Mononuclear cell (primary cell): ENCODE measurements around the gene ZCCHC8. TPM values are rescaled to one million over a fixed set of nuclear protein-coding genes. Genes with fewer than 3 reads are reported as not detected.
"Not testable (repeated sequence)": the region's sequence is repeated elsewhere in the genome, so short reads cannot be mapped to it uniquely, and the experiment has no call there.

ENCODE experiments used
- H3K27me3 ChIP-seq: 2 replicates; pipeline ENCODE4 v1.6.0; 2011; ENCODE audit warnings: low read length, control low read depth; ENCODE audit not compliant: insufficient read depth
- H3K4me1 ChIP-seq: 2 replicates; pipeline ENCODE4 v1.5.1; 2011; ENCODE audit warnings: mild to moderate bottlenecking, low read length, control low read depth; ENCODE audit not compliant: insufficient read depth
- H3K4me3 ChIP-seq: 2 replicates; pipeline ENCODE4 v1.5.1; 2011; ENCODE audit warnings: mild to moderate bottlenecking, low read length, moderate library complexity
- H3K9me3 ChIP-seq: 2 replicates; pipeline ENCODE4 v1.5.1; 2011; ENCODE audit warnings: low read depth, mild to moderate bottlenecking, control low read depth, low read length
- total RNA-seq: library from RNA; depleted of rRNA; stranded (reverse); fragments of >200 nt; gene quantifications from one replicate; pipeline ENCODE4 v1.2.3, GENCODE V29; 2012

The ZCCHC8 gene
- total RNA-seq, 1 donor, result 52.9 TPM

- no peak overlapping the region for H3K4me3 ChIP-seq
- H3K4me1 ChIP-seq, result peaks cover 28% of the 10 kb centered on the region
- no peaks in the 10 kb centered on the region for H3K27me3 ChIP-seq
- H3K9me3 ChIP-seq, result no peaks in the 10 kb centered on the region
Measured at GRCh38 chr12:122495258-122495657, 5.5 kb downstream of the ZCCHC8 start.

GRCh38 chr12:122493222-122493621 is 7.5 kb downstream of the ZCCHC8 start:
- H3K9me3 ChIP-seq, H3K4me3 ChIP-seq, H3K27me3 ChIP-seq: not testable (repeated sequence)
- H3K4me1 ChIP-seq, result peaks cover 16% of the 10 kb centered on the region

DNA sequence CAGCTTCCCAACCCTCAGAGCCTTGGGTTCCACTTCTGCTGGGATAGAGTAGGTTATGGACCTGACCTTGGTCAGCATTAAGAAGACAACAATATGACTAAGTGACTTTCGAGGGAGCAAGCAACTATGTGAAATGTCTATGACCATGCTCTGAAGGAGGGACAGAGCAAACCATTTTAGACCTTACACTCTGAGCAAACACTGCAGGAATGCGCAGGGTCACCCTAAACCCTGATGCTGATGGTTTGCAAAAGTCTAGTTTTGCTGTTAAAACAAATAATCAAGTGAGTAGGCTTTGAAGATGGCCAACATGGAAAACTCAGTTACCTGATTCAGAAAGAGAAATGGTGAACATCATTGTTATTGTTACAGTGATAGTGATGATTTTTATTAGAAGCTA is 8.7 kb downstream of the ZCCHC8 start:
- peaks cover 5% of the 10 kb centered on the region for H3K4me1 ChIP-seq

GRCh38 chr12:122489038-122489437 is 11.7 kb downstream of the ZCCHC8 start:
- Histone ChIP-seq H3K9me3 (no peaks in the 10 kb centered on the region), H3K27me3 (no peaks in the 10 kb centered on the region), H3K4me1 (no peaks in the 10 kb centered on the region), H3K4me3 (no peak overlapping the region)

More for the DNA sequence above, 8.7 kb downstream of the ZCCHC8 start:
- Histone ChIP-seq H3K4me3 (no peak overlapping the region), H3K9me3 (no peaks in the 10 kb centered on the region), H3K27me3 (no peaks in the 10 kb centered on the region)

- not testable (repeated sequence) for H3K4me1 ChIP-seq, H3K27me3 ChIP-seq, H3K9me3 ChIP-seq, H3K4me3 ChIP-seq
Measured at GRCh38 chr12:122487807-122488206, 12.9 kb downstream of the ZCCHC8 start.

- Histone ChIP-seq H3K9me3 (no peaks in the 10 kb centered on the region), H3K4me3 (no peak overlapping the region), H3K4me1 (no peaks in the 10 kb centered on the region), H3K27me3 (no peaks in the 10 kb centered on the region)
Measured at GRCh38 chr12:122486805-122487426, 13.8 kb downstream of the ZCCHC8 start.

DNA sequence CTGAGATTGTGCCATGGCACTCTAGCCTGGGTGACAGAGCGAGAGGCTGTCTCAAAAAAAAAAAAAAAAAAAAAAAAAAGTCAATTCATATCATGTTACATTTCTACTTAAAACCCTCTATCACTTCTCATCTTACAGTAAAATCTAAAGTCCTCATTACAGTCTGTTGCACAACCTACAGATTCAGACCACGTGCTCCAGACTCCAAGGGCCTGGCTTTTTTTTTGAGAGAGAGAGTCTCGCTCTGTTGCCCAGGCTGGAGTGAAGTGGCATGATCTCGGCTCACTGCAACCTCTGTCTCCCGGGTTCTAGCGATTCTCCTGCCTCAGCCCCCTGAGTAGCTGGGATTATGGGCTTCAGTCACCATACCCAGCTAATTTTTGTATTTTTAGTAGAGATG is 14.4 kb downstream of the ZCCHC8 start:
- not testable (repeated sequence) for H3K4me1 ChIP-seq, H3K9me3 ChIP-seq, H3K4me3 ChIP-seq, H3K27me3 ChIP-seq

DNA sequence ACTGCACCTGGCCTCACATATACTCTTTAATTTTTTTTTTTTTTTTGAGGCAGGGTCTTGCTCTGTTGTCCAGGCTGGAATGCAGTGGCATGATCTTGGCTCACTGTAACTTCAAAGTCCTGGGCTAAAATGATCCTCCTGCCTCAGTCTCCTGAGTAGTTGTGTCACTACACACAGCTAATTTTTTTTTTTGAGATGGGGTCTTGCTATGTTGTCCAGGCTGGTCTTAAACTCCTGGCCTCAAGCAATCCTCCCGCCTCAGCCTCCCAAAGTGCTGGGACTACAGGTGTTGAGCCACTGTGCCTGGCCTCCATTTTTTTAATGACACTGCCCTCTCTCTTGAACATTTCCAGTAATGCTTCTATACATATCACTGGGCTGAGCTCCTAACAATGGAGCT is 16.3 kb downstream of the ZCCHC8 start:
- not testable (repeated sequence) for H3K9me3 ChIP-seq, H3K4me3 ChIP-seq, H3K27me3 ChIP-seq, H3K4me1 ChIP-seq

DNA sequence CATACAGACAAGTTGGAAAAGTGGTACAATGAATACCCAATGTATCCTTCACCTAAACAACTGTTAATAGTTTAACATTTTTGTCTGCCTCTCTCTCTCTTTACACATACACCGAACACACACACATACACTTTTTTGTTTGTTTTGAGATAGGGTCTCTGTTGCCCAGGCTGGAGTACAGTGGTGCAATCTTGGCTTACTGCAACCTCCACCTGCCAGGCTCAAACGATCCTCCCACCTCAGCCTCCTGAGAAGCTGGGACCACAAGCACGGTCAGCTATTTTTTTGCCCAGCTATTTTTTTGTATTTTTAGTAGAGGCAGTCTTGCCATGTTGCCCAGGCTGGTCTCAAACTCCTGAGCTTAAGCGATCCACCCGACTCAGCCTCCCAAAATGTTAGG is 16.8 kb downstream of the ZCCHC8 start:
- Histone ChIP-seq H3K9me3 (no peaks in the 10 kb centered on the region), H3K4me3 (no peak overlapping the region), H3K4me1 (no peaks in the 10 kb centered on the region), H3K27me3 (no peaks in the 10 kb centered on the region)

DNA sequence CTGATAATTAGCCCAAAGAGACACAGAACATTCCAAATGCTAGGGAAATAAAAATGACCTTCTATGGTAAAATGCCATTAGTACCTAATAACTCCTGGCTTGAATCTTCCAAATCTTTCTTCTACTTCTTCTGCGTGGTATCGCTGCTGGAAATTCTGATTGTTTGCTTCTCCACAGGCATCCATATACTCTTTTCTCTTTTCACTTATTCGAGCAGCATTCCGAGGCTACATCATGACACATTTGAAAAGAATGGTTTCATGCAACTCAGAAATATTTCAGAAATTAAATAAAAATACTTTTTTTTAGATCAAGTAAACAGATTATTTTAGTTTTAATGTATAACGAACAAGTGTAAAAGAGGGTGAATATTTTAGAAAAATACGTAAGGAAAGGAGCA is 18.9 kb downstream of the ZCCHC8 start:
- no peak overlapping the region for H3K4me3 ChIP-seq
- no peaks in the 10 kb centered on the region for H3K9me3 ChIP-seq
- no peaks in the 10 kb centered on the region for H3K4me1 ChIP-seq
- H3K27me3 ChIP-seq, result no peaks in the 10 kb centered on the region

DNA sequence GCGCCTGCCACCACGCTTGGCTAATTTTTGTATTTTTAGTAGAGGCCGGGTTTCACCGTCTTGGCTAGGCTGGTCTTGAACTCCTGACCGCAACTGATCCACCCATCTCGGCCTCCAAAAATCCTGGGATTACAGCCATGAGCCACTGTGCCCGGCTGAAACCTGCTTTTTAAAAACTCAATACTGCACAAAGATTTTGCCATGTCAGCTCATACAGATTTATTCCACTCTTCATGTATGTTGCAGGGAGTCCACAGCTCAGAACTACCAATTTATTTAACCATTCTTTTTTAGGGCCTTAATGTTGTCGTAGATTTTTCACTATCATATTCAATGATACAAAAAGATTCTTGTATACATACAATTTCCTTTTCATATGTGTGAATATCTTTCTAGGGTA is 20.0 kb downstream of the ZCCHC8 start:
- Histone ChIP-seq H3K27me3 (no peaks in the 10 kb centered on the region), H3K9me3 (no peaks in the 10 kb centered on the region), H3K4me3 (no peak overlapping the region), H3K4me1 (no peaks in the 10 kb centered on the region)

DNA sequence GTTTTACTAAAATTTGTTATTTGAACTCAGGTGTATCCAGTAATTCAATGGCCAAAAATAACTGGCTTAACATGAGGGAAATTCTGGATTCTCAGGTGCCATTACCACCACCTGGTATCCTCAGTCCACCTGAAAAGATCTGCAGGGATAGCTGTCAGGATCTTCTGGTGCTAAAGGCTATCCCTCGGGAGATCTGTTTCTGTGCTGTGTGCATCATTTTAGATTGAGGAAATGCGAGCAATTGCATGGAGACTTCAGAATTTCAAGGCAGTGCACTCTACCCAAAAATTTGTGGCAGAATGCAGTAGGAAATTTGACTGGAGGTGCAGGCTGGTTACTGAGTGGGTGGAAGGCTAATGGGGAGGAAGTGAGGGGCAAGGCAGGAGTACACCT is 26.4 kb downstream of the ZCCHC8 start:
- H3K9me3 ChIP-seq, result no peaks in the 10 kb centered on the region
- no peaks in the 10 kb centered on the region for H3K4me1 ChIP-seq
- H3K4me3 ChIP-seq, result no peak overlapping the region
- no peaks in the 10 kb centered on the region for H3K27me3 ChIP-seq

- Histone ChIP-seq H3K27me3 (no peaks in the 10 kb centered on the region), H3K9me3 (no peaks in the 10 kb centered on the region), H3K4me1 (no peaks in the 10 kb centered on the region), H3K4me3 (no peak overlapping the region)
Measured at GRCh38 chr12:122473543-122474323, 27.0 kb downstream of the ZCCHC8 start.

DNA sequence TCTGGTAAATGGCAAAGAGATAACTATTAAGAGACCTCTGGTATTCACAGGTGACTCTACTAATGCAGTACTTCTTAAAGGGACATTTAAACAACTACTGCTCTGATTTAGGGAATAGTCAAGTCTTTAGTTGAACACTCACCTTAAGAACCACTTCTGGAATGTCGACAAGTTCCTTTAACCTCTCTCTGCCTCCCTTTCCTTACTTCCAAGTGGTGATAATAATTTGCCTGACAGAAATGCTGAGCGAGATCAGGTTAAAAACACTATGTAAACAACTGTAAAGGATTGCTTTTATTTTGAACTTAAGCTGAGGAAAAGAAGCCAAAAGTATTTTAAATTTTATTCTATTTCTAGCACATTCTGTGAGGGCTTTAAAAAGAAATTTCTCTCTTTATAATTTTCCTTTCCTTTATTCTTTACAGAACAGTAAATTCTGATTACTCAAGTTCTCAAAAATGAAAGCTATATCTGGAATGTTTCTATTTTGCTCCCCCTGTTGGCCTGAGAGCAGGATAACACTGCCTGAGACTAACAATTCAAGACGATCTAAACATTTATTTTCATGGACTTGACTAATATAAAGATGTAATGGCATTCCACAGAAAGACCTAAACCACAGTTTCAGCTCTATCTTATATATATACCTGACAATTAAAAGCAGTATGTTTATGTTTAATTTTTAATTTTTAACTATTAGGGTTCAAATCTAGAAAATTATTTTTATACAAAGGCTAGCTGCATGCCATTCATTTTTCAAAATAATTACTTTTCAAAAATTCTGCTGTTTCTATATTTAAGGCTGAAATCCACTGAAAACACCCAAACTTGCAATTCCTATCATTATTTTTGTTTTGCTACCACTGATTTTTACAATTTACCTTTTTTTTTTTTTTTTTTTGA is 29.2 kb downstream of the ZCCHC8 start:
- Histone ChIP-seq H3K4me1 (no peaks in the 10 kb centered on the region), H3K27me3 (no peaks in the 10 kb centered on the region), H3K4me3 (no peak overlapping the region), H3K9me3 (no peaks in the 10 kb centered on the region)

GRCh38 chr12:122470576-122470975 is 30.2 kb downstream of the ZCCHC8 start:
- not testable (repeated sequence) for H3K9me3 ChIP-seq, H3K4me3 ChIP-seq, H3K27me3 ChIP-seq, H3K4me1 ChIP-seq
